H9 (cell line): Measurements from ENCODE around the gene TRIL. TPM values are rescaled to one million over a fixed set of nuclear protein-coding genes. Genes with fewer than 3 reads are reported as not detected.
A peak's percentile ranks its signal among the peaks of the same experiment; 100 is the strongest.

ENCODE experiments used
- DNase-seq: peaks from one replicate; pipeline ENCODE4 v3.0.0-alpha.2; 2017
- H2AFZ ChIP-seq: one replicate; pipeline ENCODE4 v1.6.1; 2013; ENCODE audit warnings: mild to moderate bottlenecking, low read length, control low read depth, moderate library complexity
- H2AK5ac ChIP-seq: 2 replicates; pipeline ENCODE4 v1.6.1; 2013; ENCODE audit warnings: low read length, control low read depth, mixed read lengths; ENCODE audit not compliant: insufficient read length
- H2BK120ac ChIP-seq: one replicate; pipeline ENCODE4 v1.6.1; 2013; ENCODE audit warnings: low read depth, mild to moderate bottlenecking, low read length, control low read depth, inconsistent platforms; ENCODE audit not compliant: poor library complexity, severe bottlenecking
- H2BK12ac ChIP-seq: 2 replicates; pipeline ENCODE4 v1.6.1; 2013; ENCODE audit warnings: low read length, control low read depth, mixed read lengths, low read depth; ENCODE audit not compliant: insufficient read length
- H2BK15ac ChIP-seq: 2 replicates; pipeline ENCODE4 v1.6.1; 2013; ENCODE audit warnings: low read depth, low read length, control low read depth
- H2BK20ac ChIP-seq: one replicate; pipeline ENCODE4 v1.6.1; 2013; ENCODE audit warnings: low read depth, mild to moderate bottlenecking, low read length, control low read depth, inconsistent platforms; ENCODE audit not compliant: poor library complexity, severe bottlenecking
- H2BK5ac ChIP-seq: 2 replicates; pipeline ENCODE4 v1.6.1; 2013; ENCODE audit warnings: low read length, control low read depth, mixed read lengths; ENCODE audit not compliant: insufficient read length
- H3K14ac ChIP-seq: 2 replicates; pipeline ENCODE4 v1.6.1; 2013; ENCODE audit warnings: low read length, control low read depth; ENCODE audit not compliant: insufficient read depth
- H3K18ac ChIP-seq: 2 replicates; pipeline ENCODE4 v1.6.1; 2013; ENCODE audit warnings: low read depth, mild to moderate bottlenecking, mixed read lengths, low read length, control low read depth; ENCODE audit not compliant: insufficient read length
- H3K23ac ChIP-seq: 2 replicates; pipeline ENCODE4 v1.6.1; 2013; ENCODE audit warnings: low read length, control low read depth, mixed read lengths, low read depth; ENCODE audit not compliant: insufficient read length
- H3K23me2 ChIP-seq: 2 replicates; pipeline ENCODE4 v1.6.1; 2013; ENCODE audit warnings: low read depth, mild to moderate bottlenecking, mixed read lengths, low read length, control low read depth; ENCODE audit not compliant: insufficient read length, poor library complexity, severe bottlenecking
- H3K27ac ChIP-seq: 2 replicates; pipeline ENCODE4 v1.5.1; 2013; ENCODE audit warnings: low read length, control low read depth, mixed read lengths, low read depth; ENCODE audit not compliant: insufficient read length
- H3K27me3 ChIP-seq: 2 replicates; pipeline ENCODE4 v1.6.1; 2013; ENCODE audit warnings: low read length, control low read depth, inconsistent platforms; ENCODE audit not compliant: insufficient read depth
- H3K4ac ChIP-seq: 2 replicates; pipeline ENCODE4 v1.6.1; 2013; ENCODE audit warnings: low read depth, mild to moderate bottlenecking, control low read depth, inconsistent platforms, low read length, moderate library complexity
- H3K4me1 ChIP-seq: 2 replicates; pipeline ENCODE4 v1.6.1; 2013; ENCODE audit warnings: low read length, control low read depth, inconsistent platforms; ENCODE audit not compliant: insufficient read depth
- H3K4me2 ChIP-seq: 2 replicates; pipeline ENCODE4 v1.6.1; 2013; ENCODE audit warnings: low read length, control low read depth, mixed read lengths; ENCODE audit not compliant: insufficient read length, insufficient read depth
- H3K56ac ChIP-seq: 2 replicates; pipeline ENCODE4 v1.6.1; 2013; ENCODE audit warnings: low read depth, mild to moderate bottlenecking, mixed read lengths, low read length, control low read depth; ENCODE audit not compliant: insufficient read length
- H3K79me1 ChIP-seq: 2 replicates; pipeline ENCODE4 v1.6.1; 2013; ENCODE audit warnings: low read depth, mild to moderate bottlenecking, moderate library complexity, low read length, control low read depth, inconsistent platforms; ENCODE audit not compliant: insufficient read depth, poor library complexity, severe bottlenecking
- H3K79me2 ChIP-seq: 2 replicates; pipeline ENCODE4 v1.6.1; 2013; ENCODE audit warnings: low read length, control low read depth, inconsistent platforms; ENCODE audit not compliant: insufficient read depth
- H3K9ac ChIP-seq: 2 replicates; pipeline ENCODE4 v1.6.1; 2013; ENCODE audit warnings: low read length, control low read depth, mixed read lengths; ENCODE audit not compliant: insufficient read length; ENCODE audit errors: extremely low read depth
- H3K9me3 ChIP-seq: one replicate; pipeline ENCODE4 v1.6.1; 2013; ENCODE audit warnings: low read depth, low read length, inconsistent platforms; ENCODE audit not compliant: control insufficient read depth
- H3T11ph ChIP-seq: one replicate; pipeline ENCODE4 v1.6.1; 2013; ENCODE audit warnings: mild to moderate bottlenecking, low read length, control low read depth, inconsistent platforms
- H4K20me1 ChIP-seq: one replicate; pipeline ENCODE4 v1.6.1; 2013; ENCODE audit not compliant: control insufficient read depth, insufficient read length, insufficient read depth
- H4K5ac ChIP-seq: 2 replicates; pipeline ENCODE4 v1.6.1; 2013; ENCODE audit warnings: low read depth, mild to moderate bottlenecking, mixed read lengths, low read length, control low read depth; ENCODE audit not compliant: insufficient read length
- H4K8ac ChIP-seq: replicated peaks from 2 replicates; pipeline ENCODE4 v1.6.1; 2013; ENCODE audit warnings: low read length, control low read depth, mixed read lengths, low read depth; ENCODE audit not compliant: insufficient read length
- H4K91ac ChIP-seq: 2 replicates; pipeline ENCODE4 v1.6.1; 2013; ENCODE audit warnings: low read depth, mild to moderate bottlenecking, moderate library complexity, mixed read lengths, low read length, control low read depth; ENCODE audit not compliant: insufficient read length
- H3K27ac Mint-ChIP-seq, 3 experiments: 2 replicates in 2 of 3; 3 replicates in 1 of 3; pipeline ENCODE4 v1.8.0; 2020 to 2021; ENCODE audit warnings: mixed read lengths in 3 of 3, mild to moderate bottlenecking in 1 of 3, moderate library complexity in 1 of 3
- H3K27me3 Mint-ChIP-seq: 2 replicates; pipeline ENCODE4 v1.8.0; 2021; ENCODE audit warnings: low read depth, mild to moderate bottlenecking, moderate library complexity, mixed read lengths
- H3K36me3 Mint-ChIP-seq, 3 experiments: 2 replicates in 2 of 3; 3 replicates in 1 of 3; pipeline ENCODE4 v1.8.0; 2020 to 2021; ENCODE audit warnings: low read depth in 3 of 3, mixed read lengths in 3 of 3; ENCODE audit not compliant: insufficient read depth in 1 of 3
- H3K4me1 Mint-ChIP-seq, 2 experiments: 2 replicates each; pipeline ENCODE4 v1.8.0; 2020; ENCODE audit warnings: mixed read lengths in 2 of 2
- H3K4me3 Mint-ChIP-seq, 2 experiments: 2 replicates in 1 of 2; 3 replicates in 1 of 2; pipeline ENCODE4 v1.8.0; 2020 to 2021; ENCODE audit warnings: mild to moderate bottlenecking in 2 of 2, mixed read lengths in 2 of 2, moderate library complexity in 1 of 2
- H3K9me3 Mint-ChIP-seq, 2 experiments: 2 replicates in 1 of 2; 3 replicates in 1 of 2; pipeline ENCODE4 v1.8.0; 2020; ENCODE audit warnings: mild to moderate bottlenecking in 2 of 2, mixed read lengths in 2 of 2, moderate library complexity in 1 of 2
- WGBS: extraction: QIAGEN DNeasy Blood & Tissue Kit; methylation state at CpG from one replicate; pipeline ENCODE4 v1.1.7; 2013; ENCODE audit warnings: missing lambda C conversion rate, low lambda C conversion rate, mixed read lengths; ENCODE audit not compliant: insufficient read length; ENCODE audit errors: extremely low coverage; 5-methylcytosine and 5-hydroxymethylcytosine counted together
- total RNA-seq: library from RNA; stranded (reverse); gene quantifications from 2 replicates; pipeline ENCODE4 v1.2.1, GENCODE V29; 2021
- TF ChIP-seq, protein P1 (sequence below): fragments of 200-600 bp; sonication (generic); conservative IDR thresholded peaks from 3 replicates; pipeline ENCODE4 v1.8.0; 2021; ENCODE audit warnings: antibody characterized with exemption, mild to moderate bottlenecking

TRIL gene
- total RNA-seq, 1 experiment from 2014 or later: 3.1 TPM

DNA sequence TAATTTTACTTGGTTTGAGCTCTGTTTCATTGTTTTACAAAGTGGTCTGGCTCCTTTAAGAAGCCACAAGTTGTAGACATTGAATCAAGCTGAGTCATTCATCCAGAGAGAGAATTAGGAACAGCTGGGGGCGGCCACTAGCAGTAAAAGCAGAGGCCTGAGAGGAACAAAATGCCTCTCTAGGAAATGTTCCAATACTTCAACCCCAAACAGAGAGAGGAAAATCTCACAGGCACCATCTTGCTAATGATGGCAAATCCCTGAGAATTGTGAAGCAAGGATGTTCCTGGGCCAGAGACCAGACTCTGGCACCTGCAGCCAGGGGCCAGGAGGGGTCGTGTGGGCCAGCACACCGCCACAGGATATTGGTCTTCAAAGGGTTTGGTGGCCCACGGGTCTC, 26.5 kb upstream of the TRIL start:
- TF ChIP-seq, protein P1, sequence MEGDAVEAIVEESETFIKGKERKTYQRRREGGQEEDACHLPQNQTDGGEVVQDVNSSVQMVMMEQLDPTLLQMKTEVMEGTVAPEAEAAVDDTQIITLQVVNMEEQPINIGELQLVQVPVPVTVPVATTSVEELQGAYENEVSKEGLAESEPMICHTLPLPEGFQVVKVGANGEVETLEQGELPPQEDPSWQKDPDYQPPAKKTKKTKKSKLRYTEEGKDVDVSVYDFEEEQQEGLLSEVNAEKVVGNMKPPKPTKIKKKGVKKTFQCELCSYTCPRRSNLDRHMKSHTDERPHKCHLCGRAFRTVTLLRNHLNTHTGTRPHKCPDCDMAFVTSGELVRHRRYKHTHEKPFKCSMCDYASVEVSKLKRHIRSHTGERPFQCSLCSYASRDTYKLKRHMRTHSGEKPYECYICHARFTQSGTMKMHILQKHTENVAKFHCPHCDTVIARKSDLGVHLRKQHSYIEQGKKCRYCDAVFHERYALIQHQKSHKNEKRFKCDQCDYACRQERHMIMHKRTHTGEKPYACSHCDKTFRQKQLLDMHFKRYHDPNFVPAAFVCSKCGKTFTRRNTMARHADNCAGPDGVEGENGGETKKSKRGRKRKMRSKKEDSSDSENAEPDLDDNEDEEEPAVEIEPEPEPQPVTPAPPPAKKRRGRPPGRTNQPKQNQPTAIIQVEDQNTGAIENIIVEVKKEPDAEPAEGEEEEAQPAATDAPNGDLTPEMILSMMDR: peak; percentile 35; the same call in 2 of the 3 replicates
- Mint-ChIP-seq H3K4me1 (peaks cover 46 to 49% of the 10 kb centered on the region in 2 experiments), H3K36me3 (no peaks in the 10 kb centered on the region)

More for the DNA sequence above, 26.5 kb upstream of the TRIL start:
- Histone ChIP-seq H3K9me3 (no peaks in the 10 kb centered on the region), H4K91ac (no peak overlapping the region), H2AK5ac (no peak overlapping the region), H2BK15ac (no peak overlapping the region), H3K4ac (no peak overlapping the region), H4K20me1 (no peaks in the 10 kb centered on the region), H3K14ac (no peak overlapping the region), H3K23ac (no peak overlapping the region), H2BK5ac (no peak overlapping the region), H4K5ac (no peak overlapping the region), H2BK20ac (no peak overlapping the region), H2BK120ac (no peak overlapping the region), H3K4me2 (no peak overlapping the region), H3K27me3 (no peaks in the 10 kb centered on the region), H3K79me1 (no peaks in the 10 kb centered on the region), H3K4me1 (peaks cover 11% of the 10 kb centered on the region; the same call in 1 of the 2 replicates), H3K56ac (no peak overlapping the region), H3K23me2 (no peaks in the 10 kb centered on the region), H3K79me2 (no peaks in the 10 kb centered on the region), H3K9ac (no peak overlapping the region), H3T11ph (no peak overlapping the region), H2BK12ac (no peak overlapping the region), H4K8ac (no peak overlapping the region), H3K27ac (no peak overlapping the region), H2AFZ (no peak overlapping the region), H3K18ac (peak overlapping the region; percentile 63)
- WGBS: no CpG with 5 or more reads among the region's 4 CpGs
- Mint-ChIP-seq H3K9me3 (no peaks in the 10 kb centered on the region), H3K27me3 (peaks cover 4% of the 10 kb centered on the region; the same call in 1 of the 2 replicates), H3K4me3 (no peak overlapping the region), H3K27ac (peak overlapping the region in 2 of 3 experiments; percentile 11 to 72; a peak in 3 of 7 replicates)
- peak; percentile 44 for DNase-seq
